Measurements from ENCODE around the gene CENPB. TPM values are rescaled to one million over a fixed set of nuclear protein-coding genes. Genes with fewer than 3 reads are reported as not detected.

Gene CENPB
- total RNA-seq, 2 experiments from 2014 or later = 25.1 to 25.3 TPM

DNA sequence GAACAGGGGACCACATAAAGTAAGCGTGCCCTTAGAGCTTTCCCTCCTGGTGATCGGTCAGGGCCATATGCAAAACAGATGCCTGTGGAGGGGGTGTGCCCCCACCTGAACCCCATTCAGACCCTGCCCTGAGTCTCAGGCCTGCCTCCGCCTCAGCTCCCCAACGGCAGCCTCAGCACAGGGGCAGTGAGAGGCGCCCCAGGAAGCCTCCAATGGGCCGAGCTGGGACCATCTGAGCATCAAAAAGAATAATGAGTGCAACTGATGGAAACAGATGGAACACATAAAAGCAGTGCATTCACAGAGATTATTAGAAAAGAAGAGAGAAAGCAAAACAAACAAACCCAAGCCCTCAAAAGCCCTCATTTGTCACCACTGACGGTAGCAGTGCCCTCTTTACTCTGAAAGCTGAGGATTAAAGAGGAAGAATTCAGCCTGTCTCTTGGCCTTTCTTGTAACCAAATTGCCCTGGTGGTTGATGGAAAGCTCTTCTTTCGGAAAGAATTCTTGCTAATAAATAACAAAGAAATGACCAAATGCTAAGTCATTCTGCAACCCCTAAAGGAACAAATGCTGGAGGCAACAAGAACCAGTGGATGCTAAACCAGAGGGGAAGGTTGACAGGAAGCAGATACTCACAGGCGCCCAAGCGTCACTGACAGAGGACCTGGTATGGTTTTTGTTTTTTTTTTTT is 25.7 kb downstream of the CENPB start:
- DNase-seq = no peak
- POLR2A ChIA-PET = no interaction called here

DNA sequence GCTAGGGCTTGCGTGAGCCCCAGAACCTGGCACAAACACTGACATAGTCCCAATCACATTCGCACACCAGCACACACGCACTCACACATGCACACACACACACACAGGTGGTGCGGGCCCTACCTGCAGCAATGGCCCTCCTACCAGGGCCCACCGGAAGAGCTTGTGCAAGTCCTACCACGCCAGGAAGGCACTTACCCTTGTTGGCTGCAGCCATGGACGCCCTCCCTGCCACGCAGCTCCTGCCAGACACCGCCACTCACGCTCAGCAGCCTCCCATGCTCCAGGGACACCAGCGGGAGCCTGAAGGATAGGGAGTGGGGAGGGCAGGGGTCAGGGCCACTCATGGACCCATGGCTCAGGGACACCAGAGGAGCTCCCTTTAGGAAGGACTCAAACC is 26.7 kb downstream of the CENPB start:
- no peak overlapping the region for H3K4me3 ChIP-seq (ENCODE audit: low read length)
- ATAC-seq (ENCODE audit: poor library complexity) = no peak
- Mint-ChIP-seq H3K4me3 (no peak overlapping the region), H3K4me1 (ENCODE audit: low read depth) (no peaks in the 10 kb centered on the region), H3K27ac (no peak overlapping the region), H3K27me3 (no peaks in the 10 kb centered on the region), H3K36me3 (ENCODE audit: low read depth) (peaks cover 15% of the 10 kb centered on the region), H3K9me3 (no peaks in the 10 kb centered on the region)
- H3K4me1 ChIP-seq (ENCODE audit: insufficient read depth, low read length) = peaks cover 2% of the 10 kb centered on the region
- DNase-seq = no peak
- POLR2A ChIA-PET = interaction anchor here (0.5 kb wide), 1 partner anchor 121 kb away, joined by 3 read pairs; no protein-coding TSS in a partner anchor
- TF ChIP-seq, protein P1, sequence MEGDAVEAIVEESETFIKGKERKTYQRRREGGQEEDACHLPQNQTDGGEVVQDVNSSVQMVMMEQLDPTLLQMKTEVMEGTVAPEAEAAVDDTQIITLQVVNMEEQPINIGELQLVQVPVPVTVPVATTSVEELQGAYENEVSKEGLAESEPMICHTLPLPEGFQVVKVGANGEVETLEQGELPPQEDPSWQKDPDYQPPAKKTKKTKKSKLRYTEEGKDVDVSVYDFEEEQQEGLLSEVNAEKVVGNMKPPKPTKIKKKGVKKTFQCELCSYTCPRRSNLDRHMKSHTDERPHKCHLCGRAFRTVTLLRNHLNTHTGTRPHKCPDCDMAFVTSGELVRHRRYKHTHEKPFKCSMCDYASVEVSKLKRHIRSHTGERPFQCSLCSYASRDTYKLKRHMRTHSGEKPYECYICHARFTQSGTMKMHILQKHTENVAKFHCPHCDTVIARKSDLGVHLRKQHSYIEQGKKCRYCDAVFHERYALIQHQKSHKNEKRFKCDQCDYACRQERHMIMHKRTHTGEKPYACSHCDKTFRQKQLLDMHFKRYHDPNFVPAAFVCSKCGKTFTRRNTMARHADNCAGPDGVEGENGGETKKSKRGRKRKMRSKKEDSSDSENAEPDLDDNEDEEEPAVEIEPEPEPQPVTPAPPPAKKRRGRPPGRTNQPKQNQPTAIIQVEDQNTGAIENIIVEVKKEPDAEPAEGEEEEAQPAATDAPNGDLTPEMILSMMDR (IDR thresholded peaks at IDR 0.05) = no peak
- CTCF ChIA-PET = no interaction called here
- intact Hi-C loops (cut with DNase I, micrococcal nuclease) = no loop called here
- peaks cover 7% of the 10 kb centered on the region for H3K36me3 ChIP-seq (ENCODE audit: insufficient read depth, low read length)
- H3K9me3 ChIP-seq (ENCODE audit: control insufficient read depth in 1 of 2, insufficient read depth in 1 of 2, low read length in 2 of 2) = no peaks in the 10 kb centered on the region
- no peak overlapping the region for H3K27ac ChIP-seq (ENCODE audit: low read depth in 1 of 2, low read length in 2 of 2)
- no peaks in the 10 kb centered on the region for H3K27me3 ChIP-seq (ENCODE audit: control insufficient read depth in 1 of 2, insufficient read depth in 2 of 2, low read length in 2 of 2)

More for the DNA sequence above, 25.7 kb downstream of the CENPB start:
- no peak overlapping the region for H3K4me3 ChIP-seq (ENCODE audit: low read length)
- no peak for ATAC-seq (ENCODE audit: poor library complexity)
- intact Hi-C loops (cut with DNase I, micrococcal nuclease) = no loop called here
- Mint-ChIP-seq H3K27ac (no peak overlapping the region), H3K9me3 (no peaks in the 10 kb centered on the region), H3K36me3 (ENCODE audit: low read depth) (peaks cover 11% of the 10 kb centered on the region), H3K27me3 (no peaks in the 10 kb centered on the region), H3K4me3 (no peak overlapping the region), H3K4me1 (ENCODE audit: low read depth) (no peaks in the 10 kb centered on the region)
- H3K27me3 ChIP-seq (ENCODE audit: control insufficient read depth in 1 of 2, insufficient read depth in 2 of 2, low read length in 2 of 2) = no peaks in the 10 kb centered on the region
- CTCF ChIA-PET = no interaction called here
- peaks cover 3% of the 10 kb centered on the region for H3K36me3 ChIP-seq (ENCODE audit: insufficient read depth, low read length)
- no peak overlapping the region for H3K27ac ChIP-seq (ENCODE audit: low read depth in 1 of 2, low read length in 2 of 2)
- H3K4me1 ChIP-seq (ENCODE audit: insufficient read depth, low read length) = peaks cover 6% of the 10 kb centered on the region
- TF ChIP-seq, protein P1 (IDR thresholded peaks at IDR 0.05) = no peak
- no peaks in the 10 kb centered on the region for H3K9me3 ChIP-seq (ENCODE audit: control insufficient read depth in 1 of 2, insufficient read depth in 1 of 2, low read length in 2 of 2)

DNA sequence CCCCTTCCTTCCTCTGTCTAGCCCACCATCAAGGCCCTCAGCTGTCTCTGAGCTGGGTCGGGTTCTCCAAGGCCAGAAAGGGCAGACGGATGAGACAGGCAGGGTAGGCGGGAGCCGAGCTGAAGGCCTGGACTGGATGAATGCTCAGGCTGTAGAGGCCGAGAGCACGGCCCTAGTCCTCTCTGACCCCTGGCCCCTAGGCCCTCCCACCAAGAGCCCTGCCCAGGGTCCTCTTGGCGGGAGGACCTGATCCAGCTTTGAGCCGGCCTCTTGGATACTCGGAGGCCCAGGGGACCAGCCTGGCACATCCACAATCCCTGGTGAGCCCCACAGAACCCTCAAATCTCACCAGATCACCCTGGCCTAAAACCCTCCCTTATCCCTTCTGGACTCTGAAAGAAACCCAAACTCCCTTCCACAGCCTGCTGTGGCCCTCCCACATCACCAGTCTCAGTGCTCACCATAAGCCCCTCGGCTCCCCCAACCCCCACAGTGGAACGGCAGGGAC is 27.2 kb downstream of the CENPB start:
- Mint-ChIP-seq H3K4me1 (ENCODE audit: low read depth) (no peaks in the 10 kb centered on the region), H3K27ac (no peak overlapping the region), H3K4me3 (no peak overlapping the region), H3K9me3 (no peaks in the 10 kb centered on the region), H3K36me3 (ENCODE audit: low read depth) (peaks cover 19% of the 10 kb centered on the region), H3K27me3 (no peaks in the 10 kb centered on the region)
- H3K4me1 ChIP-seq (ENCODE audit: insufficient read depth, low read length) = peaks cover 2% of the 10 kb centered on the region
- TF ChIP-seq, protein P1 (IDR thresholded peaks at IDR 0.05) = no peak
- POLR2A ChIA-PET = no interaction called here
- no peaks in the 10 kb centered on the region for H3K9me3 ChIP-seq (ENCODE audit: control insufficient read depth in 1 of 2, insufficient read depth in 1 of 2, low read length in 2 of 2)
- no peak for DNase-seq
- no peaks in the 10 kb centered on the region for H3K27me3 ChIP-seq (ENCODE audit: control insufficient read depth in 1 of 2, insufficient read depth in 2 of 2, low read length in 2 of 2)
- intact Hi-C loops (cut with DNase I, micrococcal nuclease) = no loop called here
- no peak for ATAC-seq (ENCODE audit: poor library complexity)
- H3K36me3 ChIP-seq (ENCODE audit: insufficient read depth, low read length) = peaks cover 8% of the 10 kb centered on the region
- H3K27ac ChIP-seq (ENCODE audit: low read depth in 1 of 2, low read length in 2 of 2) = no peak overlapping the region
- H3K4me3 ChIP-seq (ENCODE audit: low read length) = no peak overlapping the region
- CTCF ChIA-PET = interaction anchor here (0.7 kb wide), 1 partner anchor 10 kb away, joined by 3 read pairs; no protein-coding TSS in a partner anchor
